Endothelial cell of umbilical vein (primary cell): ENCODE data around the gene DRICH1. TPM values are rescaled to one million over a fixed set of nuclear protein-coding genes. Genes with fewer than 3 reads are reported as not detected.

Experiments used
- BruUV-seq: library from RNA; stranded (reverse); fragments of 400-500 nt; replicated peaks from 2 replicates; lab custom pipeline; 2021; lab: Mats Ljungman, UMichigan
- CTCF ChIA-PET: fragments of 300-600, 350-600 bp; sonication (Branson Sonifier 250); formaldehyde crosslinking; loops from one replicate; lab custom pipeline; 2021; ENCODE audit warnings: antibody characterized with exemption, inconsistent platforms; lab: Charles Lee
- POLR2A ChIA-PET: fragments of 300-600, 350-600 bp; sonication (Branson Sonifier 250); formaldehyde crosslinking; loops from one replicate; lab custom pipeline; 2021; ENCODE audit warnings: antibody characterized with exemption, inconsistent platforms; lab: Charles Lee
- DNase-seq: peaks from one replicate; pipeline ENCODE4 v3.0.0-alpha.2; 2011; ENCODE audit warnings: low read depth, low spot score
- FAIRE-seq: peaks from 2 replicates; lab custom pipeline; 2011; peaks lifted over from hg19 to GRCh38; lab: Jason Lieb, UNC
- H2AFZ ChIP-seq: 2 replicates; pipeline ENCODE4 v1.6.0; 2012; ENCODE audit warnings: low read depth, low read length, control low read depth, inconsistent platforms
- H3K27ac ChIP-seq: 2 replicates; pipeline ENCODE4 v1.5.1; 2011; ENCODE audit warnings: low read depth, mild to moderate bottlenecking, control low read depth, low read length, moderate library complexity; ENCODE audit not compliant: insufficient read depth
- H3K27me3 ChIP-seq, 2 experiments: 2 replicates each; pipeline versions ENCODE4 v1.6.0 to v1.6.1; 2011; ENCODE audit warnings: low read length in 2 of 2, mixed read lengths in 1 of 2; ENCODE audit not compliant: control insufficient read depth in 2 of 2, insufficient read depth in 2 of 2
- H3K36me3 ChIP-seq, 2 experiments: 2 replicates in 1 of 2; 3 replicates in 1 of 2; pipeline ENCODE4 v1.5.1; 2011; ENCODE audit warnings: low read length in 2 of 2, mild to moderate bottlenecking in 1 of 2, moderate library complexity in 1 of 2; ENCODE audit not compliant: control insufficient read depth in 2 of 2, insufficient read depth in 2 of 2; ENCODE audit errors: extremely low read depth in 1 of 2
- H3K4me1 ChIP-seq: 3 replicates; pipeline ENCODE4 v1.5.1; 2011; ENCODE audit warnings: mild to moderate bottlenecking, low read length; ENCODE audit not compliant: control insufficient read depth, insufficient read depth; ENCODE audit errors: extremely low read depth
- H3K4me2 ChIP-seq: 2 replicates; pipeline ENCODE4 v1.6.1; 2011; ENCODE audit warnings: low read length, control low read depth, mixed read lengths; ENCODE audit not compliant: insufficient read depth
- H3K4me3 ChIP-seq, 3 experiments: fragments of 200-600 bp in 1 of 3; sonication (generic), shearing (Covaris generic) in 1 of 3; replicated peaks in 1 of 3; 2 replicates each; pipeline ENCODE4 v1.5.1; 2011 to 2016; ENCODE audit warnings: control low read depth in 3 of 3, low read length in 3 of 3, mild to moderate bottlenecking in 2 of 3, inconsistent platforms in 1 of 3, low read depth in 1 of 3, moderate library complexity in 1 of 3; ENCODE audit not compliant: insufficient read depth in 1 of 3
- H3K79me2 ChIP-seq: 2 replicates; pipeline ENCODE4 v1.6.0; 2012; ENCODE audit warnings: low read length, inconsistent platforms; ENCODE audit not compliant: control insufficient read depth, insufficient read depth
- H3K9ac ChIP-seq: replicated peaks from 2 replicates; pipeline ENCODE3; 2011; ENCODE audit warnings: low read length, control low read depth; ENCODE audit not compliant: insufficient read depth; ENCODE audit errors: extremely low read depth
- H3K9me1 ChIP-seq: replicated peaks from 3 replicates; pipeline ENCODE4 v1.6.0; 2011; ENCODE audit warnings: mild to moderate bottlenecking, low read length; ENCODE audit not compliant: control insufficient read depth, insufficient read depth; ENCODE audit errors: extremely low read depth
- H3K9me3 ChIP-seq: replicated peaks from 2 replicates; pipeline ENCODE4 v1.5.1; 2012; ENCODE audit warnings: low read length, inconsistent platforms; ENCODE audit not compliant: control insufficient read depth, insufficient read depth
- H4K20me1 ChIP-seq: replicated peaks from 2 replicates; pipeline ENCODE3; 2011; ENCODE audit warnings: mild to moderate bottlenecking, low read length; ENCODE audit not compliant: control insufficient read depth, insufficient read depth; ENCODE audit errors: extremely low read depth
- EZH2 ChIP-seq: IDR thresholded peaks from 2 replicates; pipeline ENCODE4 v1.6.1; 2012; ENCODE audit warnings: borderline replicate concordance, low read depth, mild to moderate bottlenecking, moderate library complexity, low read length, inconsistent platforms; ENCODE audit not compliant: severe bottlenecking
- FOS ChIP-seq: IDR thresholded peaks from 2 replicates; pipeline ENCODE4 v1.6.1; 2011; ENCODE audit warnings: mild to moderate bottlenecking, low read length, moderate library complexity, borderline replicate concordance; ENCODE audit not compliant: insufficient read depth
- GATA2 ChIP-seq: IDR thresholded peaks from 2 replicates; pipeline ENCODE4 v1.7.0; 2011; ENCODE audit warnings: low read depth, mild to moderate bottlenecking, moderate library complexity, mixed read lengths, low read length; ENCODE audit not compliant: insufficient read length, insufficient read depth
- JUN ChIP-seq: IDR thresholded peaks from 2 replicates; pipeline ENCODE4 v1.6.1; 2011; ENCODE audit warnings: borderline replicate concordance, low read depth; ENCODE audit not compliant: insufficient read length, insufficient read depth
- MYC ChIP-seq: IDR thresholded peaks from one replicate; pipeline ENCODE4 v1.6.1; 2011; ENCODE audit warnings: mild to moderate bottlenecking, low read depth, low read length
- POLR2A ChIP-seq: IDR thresholded peaks from 2 replicates; pipeline ENCODE4 v1.6.1; 2012; ENCODE audit warnings: low read depth, mild to moderate bottlenecking, control low read depth, low read length
- dilution Hi-C: fragments of 300-500 bp; cut with MboI; formaldehyde crosslinking; loops from one replicate; pipeline ENCODE4 v1.15.0; 2019; ENCODE audit warnings: low sequenced_read_pairs; ENCODE audit not compliant: extremely low pct_ligation_motif_present
- intact Hi-C: fragments of 100-400 bp; cut with micrococcal nuclease; formaldehyde crosslinking; loops from one replicate; pipeline ENCODE4 v1.10.0; 2022
- polyA plus RNA-seq, 4 experiments: library from polyadenylated mRNA; depleted of rRNA in 3 of 4; stranded (reverse) in 3 of 4; unstranded in 1 of 4; fragments of >200 nt; gene quantifications; 2 replicates each; pipeline versions ENCODE4 v1.2.1 to v1.2.3, GENCODE V29; 2011 to 2012; ENCODE audit warnings: missing spikeins in 1 of 4
- total RNA-seq: library from RNA; stranded (reverse); gene quantifications from 2 replicates; pipeline ENCODE4 v1.2.3, GENCODE V29; 2021
- TF ChIP-seq, protein P1 (sequence below), 2 donors: IDR thresholded peaks; 1 replicate in 1 of 2; 2 replicates in 1 of 2; pipeline ENCODE4 v1.5.1; 2011; ENCODE audit warnings: low read length in 2 of 2, mild to moderate bottlenecking in 2 of 2, moderate library complexity in 2 of 2, control low read depth in 1 of 2, inconsistent platforms in 1 of 2, low read depth in 1 of 2; ENCODE audit not compliant: insufficient read depth in 1 of 2; ENCODE audit errors: extremely low read depth in 1 of 2

DRICH1 gene
- total and polyA plus RNA-seq, 2 donors (not counting 3 experiments of a cell fraction or from before 2014, with no cell fraction given), result 0.25 TPM; not detected in 1

DNA sequence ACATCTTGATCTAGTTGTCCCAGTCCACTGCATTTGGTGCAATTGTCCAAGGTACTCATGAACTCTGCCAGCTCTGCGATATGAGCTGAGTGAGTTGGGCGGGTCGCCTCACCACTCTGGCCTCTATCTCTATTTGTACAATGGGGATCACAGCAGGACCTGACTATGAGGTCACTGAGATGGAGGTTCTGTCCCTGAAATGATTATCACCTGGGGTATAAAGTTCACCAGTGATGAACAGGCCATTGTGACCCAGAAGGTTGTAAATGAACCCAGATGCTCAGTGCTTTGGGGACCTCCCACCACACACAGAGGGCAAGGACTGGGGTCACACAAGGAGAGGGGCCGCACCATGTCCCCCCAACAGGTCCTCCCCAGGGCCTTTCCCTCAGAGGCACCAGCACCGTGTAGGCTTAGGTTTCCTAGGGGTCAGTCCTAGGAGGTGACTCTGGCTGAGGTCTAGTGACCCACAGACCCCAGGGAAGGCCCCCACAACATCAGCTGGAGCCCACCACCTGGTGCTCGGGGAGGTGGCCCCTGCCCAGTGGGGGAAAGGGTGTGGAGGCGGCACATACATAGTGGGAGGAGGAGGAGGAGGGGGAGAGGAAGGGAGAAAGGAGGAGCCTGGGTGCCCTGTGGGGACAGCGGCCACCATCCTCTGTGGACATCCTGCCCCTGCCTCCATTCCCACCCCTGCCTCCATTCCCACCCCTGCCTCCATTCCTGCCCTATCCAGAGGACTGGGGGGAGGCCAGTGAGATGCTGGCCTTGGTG is 27.0 kb downstream of the DRICH1 start:
- ChIA-PET CTCF (interaction anchor here (1.0 to 4.2 kb wide), 2 partner anchors 14 to 23 kb away, joined by 3 to 12 read pairs; no protein-coding TSS in a partner anchor), POLR2A (no interaction called here)
- no peaks in the 10 kb centered on the region for H3K79me2 ChIP-seq
- no peaks in the 10 kb centered on the region for H3K9me1 ChIP-seq
- H3K27me3 ChIP-seq, result no peaks in the 10 kb centered on the region
- DNase-seq, result no peak
- TF ChIP-seq FOS, result no peak
- no peak for TF ChIP-seq JUN
- no peak for TF ChIP-seq POLR2A
- no peak for TF ChIP-seq GATA2
- TF ChIP-seq MYC, result no peak
- TF ChIP-seq, protein P1, sequence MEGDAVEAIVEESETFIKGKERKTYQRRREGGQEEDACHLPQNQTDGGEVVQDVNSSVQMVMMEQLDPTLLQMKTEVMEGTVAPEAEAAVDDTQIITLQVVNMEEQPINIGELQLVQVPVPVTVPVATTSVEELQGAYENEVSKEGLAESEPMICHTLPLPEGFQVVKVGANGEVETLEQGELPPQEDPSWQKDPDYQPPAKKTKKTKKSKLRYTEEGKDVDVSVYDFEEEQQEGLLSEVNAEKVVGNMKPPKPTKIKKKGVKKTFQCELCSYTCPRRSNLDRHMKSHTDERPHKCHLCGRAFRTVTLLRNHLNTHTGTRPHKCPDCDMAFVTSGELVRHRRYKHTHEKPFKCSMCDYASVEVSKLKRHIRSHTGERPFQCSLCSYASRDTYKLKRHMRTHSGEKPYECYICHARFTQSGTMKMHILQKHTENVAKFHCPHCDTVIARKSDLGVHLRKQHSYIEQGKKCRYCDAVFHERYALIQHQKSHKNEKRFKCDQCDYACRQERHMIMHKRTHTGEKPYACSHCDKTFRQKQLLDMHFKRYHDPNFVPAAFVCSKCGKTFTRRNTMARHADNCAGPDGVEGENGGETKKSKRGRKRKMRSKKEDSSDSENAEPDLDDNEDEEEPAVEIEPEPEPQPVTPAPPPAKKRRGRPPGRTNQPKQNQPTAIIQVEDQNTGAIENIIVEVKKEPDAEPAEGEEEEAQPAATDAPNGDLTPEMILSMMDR (IDR thresholded peaks at IDR 0.05; ENCODE audit: extremely low read depth in 1 of 2, insufficient read depth in 1 of 2, low read depth in 1 of 2, low read length in 2 of 2), result no peak
- no peak for TF ChIP-seq EZH2
- H3K4me1 ChIP-seq, result no peaks in the 10 kb centered on the region
- H4K20me1 ChIP-seq, result no peaks in the 10 kb centered on the region
- H3K36me3 ChIP-seq, result no peaks in the 10 kb centered on the region
- no TSS peak for BruUV-seq
- intact Hi-C loops, result no loop called here
- FAIRE-seq, result no peak
- no peak overlapping the region for H2AFZ ChIP-seq
- H3K4me2 ChIP-seq, result no peak overlapping the region
- H3K9ac ChIP-seq, result no peak overlapping the region
- no peak overlapping the region for H3K4me3 ChIP-seq
- dilution Hi-C loops, result no loop called here
- H3K27ac ChIP-seq, result no peak overlapping the region
- H3K9me3 ChIP-seq, result no peaks in the 10 kb centered on the region
